HG02798 (cell line): Measurements from ENCODE around the gene LIN52.

Experiments used
- ATAC-seq: cut with Tn5 transposase; IDR thresholded peaks from one replicate; pipeline ENCODE4 v1.9.1; 2021; ENCODE audit warnings: mild to moderate bottlenecking; ENCODE audit not compliant: unreplicated experiment, poor library complexity

Gene LIN52

GRCh38 chr14:74084277-74085046 is at the start of gene LIN52, which contains the start of gene ALDH6A1:
Gene LIN52 (plus strand): TSS chr14:74084956. CDS start chr14:74084975, 19 bp downstream.
Gene ALDH6A1 (minus strand): TSS chr14:74084453. CDS start chr14:74084394, 59 bp downstream.
- ATAC-seq, result peak; percentile 93

GRCh38 chr14:74035556-74035955 is 49.2 kb upstream of the LIN52 start:
- ATAC-seq, result no peak

DNA sequence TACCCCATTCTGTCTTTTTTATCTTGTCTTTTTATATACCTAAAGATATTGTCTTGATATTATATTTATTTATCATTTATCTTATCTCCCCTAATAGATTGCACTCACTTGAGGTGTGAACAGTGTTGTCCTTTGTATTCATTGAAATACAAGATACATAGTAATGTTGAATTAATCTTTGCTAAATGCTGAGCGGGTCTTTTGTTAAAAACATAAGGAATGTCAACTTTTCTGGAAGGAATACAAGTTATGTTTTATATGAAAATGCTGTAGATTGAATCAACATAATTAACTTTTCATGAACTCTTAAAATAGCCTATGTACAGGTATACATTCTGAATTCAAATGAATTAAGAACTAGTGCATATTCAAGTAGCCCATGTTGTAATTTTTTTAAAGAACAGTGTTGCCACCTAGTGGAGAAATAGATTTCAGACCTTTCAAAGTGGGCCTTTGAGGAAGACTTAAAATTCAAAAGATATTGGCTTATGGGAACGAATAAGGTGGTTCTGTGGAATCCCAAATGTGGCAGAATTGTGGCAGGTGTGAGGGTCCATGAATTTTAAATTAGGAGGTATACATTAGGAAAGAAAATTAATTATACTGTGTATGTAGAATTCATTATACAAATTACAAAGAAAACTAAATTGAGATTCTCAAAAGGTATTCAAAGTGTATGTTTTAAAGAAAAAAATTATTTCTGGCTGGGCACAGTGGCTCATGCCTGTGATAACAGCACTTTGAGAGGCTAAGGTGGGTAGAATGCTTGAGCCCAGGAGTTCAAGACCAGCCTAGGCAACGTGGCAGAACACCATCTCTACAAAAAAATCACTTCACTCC is 46.5 kb upstream of the LIN52 start:
- no peak for ATAC-seq

DNA sequence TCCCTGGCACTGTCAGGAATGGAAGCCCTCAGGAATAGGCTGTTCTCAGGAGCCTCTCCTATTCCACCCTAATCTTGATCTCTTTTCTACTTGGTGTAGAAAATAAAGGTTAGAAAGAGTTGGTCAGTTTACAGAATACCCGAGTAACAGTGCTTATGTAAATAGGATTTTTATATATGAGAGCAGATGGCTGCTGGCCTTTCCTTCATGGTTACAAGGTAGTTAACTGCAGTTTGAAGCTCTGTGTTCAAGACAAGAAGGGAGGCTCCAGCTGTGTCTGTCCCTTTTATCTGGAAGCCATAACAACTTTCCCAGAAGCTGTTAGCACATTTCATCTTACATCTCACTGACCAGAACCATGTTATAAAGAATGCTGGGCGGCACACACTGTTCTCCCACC is 42.5 kb upstream of the LIN52 start:
- ATAC-seq, result no peak

- ATAC-seq, result no peak
Measured at GRCh38 chr14:74045522-74045921, 39.2 kb upstream of the LIN52 start.

- ATAC-seq, result no peak
Measured at GRCh38 chr14:74048281-74048680, 36.5 kb upstream of the LIN52 start.

DNA sequence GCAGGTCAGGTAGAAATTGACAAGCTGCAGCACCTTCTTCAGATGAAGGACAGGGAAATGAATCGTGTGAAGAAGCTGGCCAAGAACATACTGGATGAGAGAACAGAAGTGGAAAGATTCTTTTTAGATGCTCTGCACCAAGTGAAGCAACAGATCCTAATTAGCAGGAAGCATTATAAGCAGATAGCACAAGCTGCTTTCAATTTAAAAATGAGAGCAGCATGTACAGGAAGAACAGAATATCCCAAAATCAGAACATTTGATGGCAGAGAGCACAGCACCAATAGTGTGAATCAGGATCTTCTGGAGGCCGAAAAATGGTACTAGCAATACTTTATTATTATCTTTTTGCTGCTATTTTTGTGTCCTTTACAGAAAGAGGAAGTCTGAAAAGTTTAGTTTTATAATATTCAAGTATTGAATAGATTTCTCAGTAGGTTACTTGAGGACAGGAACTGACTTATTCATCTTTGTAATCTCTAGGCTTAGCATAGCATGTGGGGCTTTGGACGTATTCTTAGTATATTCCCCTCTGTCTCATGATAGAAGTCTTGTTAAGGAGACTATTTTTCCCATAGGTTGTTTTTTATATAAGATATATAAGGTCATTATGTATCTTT is 34.8 kb upstream of the LIN52 start:
- no peak for ATAC-seq

DNA sequence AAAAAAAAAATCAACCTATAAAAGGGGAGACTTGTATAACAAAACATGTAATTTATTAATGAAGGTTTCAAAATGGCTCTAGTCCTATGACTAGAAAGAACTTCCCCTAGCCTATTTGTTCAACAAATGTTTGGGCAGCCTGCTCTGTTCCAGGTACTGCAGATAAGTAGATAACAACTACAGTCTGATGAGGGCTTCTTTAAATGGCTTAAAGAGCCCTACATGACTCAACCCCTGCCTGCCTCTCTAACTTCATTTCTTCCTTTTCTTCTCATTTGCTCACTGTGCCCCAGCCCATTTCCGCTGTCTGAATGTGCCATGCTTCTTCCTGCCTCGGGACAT is 22.0 kb upstream of the LIN52 start:
- no peak for ATAC-seq

DNA sequence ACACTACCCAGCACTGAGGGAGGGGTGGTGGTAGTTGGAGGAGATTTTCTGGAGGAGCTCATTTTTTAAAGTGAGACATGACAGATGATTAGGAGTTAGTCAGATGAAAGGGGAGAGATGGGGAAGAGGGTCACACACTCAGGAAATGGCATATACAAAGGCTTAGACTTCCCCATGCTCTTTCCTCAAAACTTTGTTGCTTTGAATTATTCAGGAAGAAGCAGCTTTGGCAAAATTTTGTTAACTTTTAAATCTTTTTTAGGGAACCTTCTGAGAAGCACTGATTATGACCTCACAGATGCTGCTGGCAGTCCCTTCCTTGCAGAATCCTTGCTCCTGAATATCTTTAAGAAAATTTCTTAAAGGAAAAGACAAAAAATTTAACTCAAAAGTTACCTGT is 20.3 kb upstream of the LIN52 start:
- no peak for ATAC-seq

DNA sequence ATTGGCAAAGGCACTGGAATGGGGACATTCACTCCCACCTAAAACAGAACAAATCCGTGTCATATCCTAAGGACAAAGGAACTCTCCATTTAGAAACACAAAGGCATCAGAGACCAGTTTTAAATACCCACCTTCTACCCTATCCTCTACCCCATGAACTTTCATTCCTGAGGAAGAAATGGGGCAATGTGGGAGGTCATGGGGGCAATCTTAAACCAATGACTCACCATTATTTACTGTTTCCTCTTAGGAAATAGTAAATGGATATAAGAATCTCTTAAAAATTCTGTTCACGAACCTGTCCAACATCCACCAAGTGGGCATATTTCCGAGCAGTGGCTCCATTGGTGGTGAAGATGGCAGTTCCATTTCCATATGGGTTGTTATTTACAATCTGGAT is 19.9 kb upstream of the LIN52 start:
- no peak for ATAC-seq

DNA sequence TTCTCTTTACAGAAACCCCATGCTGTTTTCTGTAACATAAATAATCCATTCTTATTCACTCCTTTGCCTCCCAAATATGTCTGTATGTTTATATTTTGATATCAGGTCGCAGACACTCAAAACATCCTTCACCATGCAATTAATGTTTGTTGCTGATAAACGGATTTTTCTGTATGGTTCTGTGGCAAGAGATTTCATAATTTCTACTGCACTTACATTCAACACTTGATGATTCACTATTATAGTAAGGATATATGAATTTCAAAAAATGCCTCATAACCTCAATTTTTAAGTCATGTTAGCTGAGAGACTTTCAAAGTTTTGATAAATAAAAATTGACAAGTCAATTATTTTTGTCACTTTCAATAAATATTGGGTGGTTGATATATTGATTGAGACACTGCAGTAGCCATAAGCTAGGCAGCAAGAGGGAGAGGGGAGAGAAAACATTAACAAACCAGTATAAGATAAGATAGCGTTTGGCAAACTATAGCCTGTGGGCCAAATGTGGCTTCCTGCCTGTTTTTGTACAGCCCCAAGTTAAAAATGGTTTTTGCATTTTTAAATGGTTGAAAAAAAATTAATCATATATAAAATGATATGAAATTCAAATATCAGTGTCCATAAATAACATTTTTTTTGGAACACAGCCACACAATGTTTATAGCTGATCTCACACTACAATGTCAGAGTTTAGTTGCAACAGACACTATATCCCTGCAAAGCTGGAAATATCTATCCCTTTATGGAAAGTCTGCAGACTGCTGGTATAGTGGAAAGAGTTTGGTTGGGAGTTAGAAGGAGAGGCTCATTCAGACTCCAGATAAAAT is 18.8 kb upstream of the LIN52 start:
- no peak for ATAC-seq

GRCh38 chr14:74077401-74077800 is 7.4 kb upstream of the LIN52 start:
- no peak for ATAC-seq

DNA sequence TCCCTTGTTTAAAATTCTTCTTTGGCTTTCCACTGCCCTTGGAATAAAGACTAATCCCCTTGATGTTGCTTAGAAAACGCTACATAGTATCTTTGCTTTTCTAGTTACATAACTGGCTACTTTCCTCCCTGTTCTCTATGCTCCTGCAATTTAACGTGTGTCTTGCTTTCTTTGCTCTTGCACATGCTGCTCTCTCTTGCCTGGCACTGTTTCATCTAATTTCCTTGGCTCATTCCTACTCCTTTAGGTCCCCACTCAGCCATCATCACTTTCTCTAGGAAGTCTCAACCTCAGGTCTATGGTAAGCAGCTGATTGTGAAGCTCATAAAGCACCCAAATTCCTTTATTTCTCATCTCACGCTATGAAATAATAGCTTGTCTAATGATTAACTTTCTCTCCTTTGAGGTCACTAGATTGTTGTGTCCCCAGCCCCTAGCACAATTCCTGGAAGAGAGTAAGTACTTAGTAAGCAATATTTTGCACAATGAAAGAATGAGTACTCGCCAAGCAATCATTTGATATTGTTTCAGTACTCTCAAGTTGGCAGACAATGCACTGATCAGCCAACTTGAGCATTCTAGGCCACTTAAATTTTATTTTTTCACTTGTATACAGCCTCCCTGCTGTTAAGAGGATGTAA is 3.8 kb upstream of the LIN52 start:
- no peak for ATAC-seq

DNA sequence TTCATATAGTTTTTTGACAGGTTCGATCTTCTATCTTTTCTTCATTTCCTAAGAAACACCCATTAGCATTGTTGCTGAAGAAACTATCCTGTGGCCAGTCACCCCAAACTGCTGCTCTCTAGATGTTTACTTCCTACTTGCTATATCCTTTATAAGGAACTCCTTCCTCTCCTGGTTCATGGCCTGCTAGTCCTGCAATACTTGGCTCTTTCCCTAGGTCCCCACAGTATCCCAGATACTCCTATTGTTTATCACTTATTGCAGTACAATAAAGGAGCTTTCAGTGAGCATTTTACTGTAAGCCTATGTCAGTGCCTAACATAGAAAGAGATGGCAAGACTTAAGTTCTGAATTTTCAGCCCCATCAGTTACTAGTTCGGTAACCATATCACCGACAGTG is 3.3 kb upstream of the LIN52 start:
- ATAC-seq, result no peak

DNA sequence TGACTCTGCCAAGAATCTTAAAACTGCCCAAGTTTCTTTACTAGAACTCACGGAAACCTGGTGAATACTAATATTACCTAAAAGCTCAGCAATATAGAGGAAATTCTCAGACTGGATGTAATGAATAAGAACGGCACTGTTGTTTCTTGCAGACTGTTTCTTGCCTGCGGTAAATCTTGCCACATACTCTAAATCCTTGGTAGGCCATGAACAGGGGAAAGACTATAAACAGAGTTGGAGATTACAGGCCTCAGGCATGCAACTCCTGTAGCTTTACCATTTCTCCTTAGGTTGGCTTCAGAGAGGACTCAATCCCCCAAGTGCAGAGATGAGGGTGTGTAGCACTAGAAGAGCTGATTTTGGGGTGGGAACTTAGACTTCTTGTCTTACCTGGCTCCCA is 1.6 kb upstream of the LIN52 start:
- no peak for ATAC-seq

- ATAC-seq, result peak; percentile 19
Measured at GRCh38 chr14:74083784-74084276, 926 bp upstream of the LIN52 start.

DNA sequence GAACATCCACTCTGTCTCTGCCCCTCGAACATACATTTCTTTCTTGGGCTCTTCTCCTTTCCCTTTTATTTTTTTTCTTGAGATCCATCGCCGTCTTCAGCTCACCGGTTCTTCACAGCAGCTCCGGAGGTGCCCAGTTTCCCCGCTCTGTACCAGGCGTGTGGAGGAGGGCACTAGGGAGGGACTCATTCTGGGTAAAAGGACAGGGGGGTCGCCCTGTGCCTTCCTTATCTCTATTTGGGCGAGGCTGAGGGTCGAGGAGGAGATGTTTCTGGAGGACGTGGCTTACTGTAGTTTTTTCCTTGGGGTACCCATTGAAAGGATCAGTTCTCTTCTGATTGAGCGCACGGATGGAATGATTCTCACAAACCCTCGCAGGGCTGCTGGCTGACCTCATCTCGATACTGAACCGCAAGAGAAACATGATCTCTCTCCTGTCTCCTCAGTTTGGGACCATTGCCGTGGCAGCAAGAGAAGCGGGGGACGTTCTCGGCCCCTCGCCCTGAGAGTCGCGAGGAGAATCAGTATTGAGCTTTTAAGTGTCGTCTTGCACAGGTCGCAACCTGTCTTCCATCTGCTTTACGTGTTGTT is 386 bp downstream of the LIN52 start:
- ATAC-seq, result peak; percentile 4

DNA sequence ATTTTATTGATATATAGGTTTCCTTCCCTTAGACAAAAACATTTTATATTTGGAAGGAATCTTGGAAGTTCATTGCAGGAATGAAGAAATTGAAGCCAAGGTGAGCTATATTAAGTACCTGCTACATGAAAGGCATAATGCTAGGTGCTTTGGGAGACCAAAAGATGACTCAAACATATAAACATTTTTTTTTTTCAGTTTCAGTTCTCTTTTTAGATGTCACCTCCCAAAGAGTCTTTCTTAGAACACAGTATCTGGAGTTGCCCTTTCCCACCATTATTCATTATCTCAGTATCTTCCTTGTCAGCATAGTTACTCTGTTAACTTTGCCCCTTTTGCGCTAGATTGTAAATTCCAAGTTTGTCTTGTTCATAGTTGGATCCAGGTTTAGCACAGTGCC is 1.1 kb downstream of the LIN52 start:
- ATAC-seq, result no peak

DNA sequence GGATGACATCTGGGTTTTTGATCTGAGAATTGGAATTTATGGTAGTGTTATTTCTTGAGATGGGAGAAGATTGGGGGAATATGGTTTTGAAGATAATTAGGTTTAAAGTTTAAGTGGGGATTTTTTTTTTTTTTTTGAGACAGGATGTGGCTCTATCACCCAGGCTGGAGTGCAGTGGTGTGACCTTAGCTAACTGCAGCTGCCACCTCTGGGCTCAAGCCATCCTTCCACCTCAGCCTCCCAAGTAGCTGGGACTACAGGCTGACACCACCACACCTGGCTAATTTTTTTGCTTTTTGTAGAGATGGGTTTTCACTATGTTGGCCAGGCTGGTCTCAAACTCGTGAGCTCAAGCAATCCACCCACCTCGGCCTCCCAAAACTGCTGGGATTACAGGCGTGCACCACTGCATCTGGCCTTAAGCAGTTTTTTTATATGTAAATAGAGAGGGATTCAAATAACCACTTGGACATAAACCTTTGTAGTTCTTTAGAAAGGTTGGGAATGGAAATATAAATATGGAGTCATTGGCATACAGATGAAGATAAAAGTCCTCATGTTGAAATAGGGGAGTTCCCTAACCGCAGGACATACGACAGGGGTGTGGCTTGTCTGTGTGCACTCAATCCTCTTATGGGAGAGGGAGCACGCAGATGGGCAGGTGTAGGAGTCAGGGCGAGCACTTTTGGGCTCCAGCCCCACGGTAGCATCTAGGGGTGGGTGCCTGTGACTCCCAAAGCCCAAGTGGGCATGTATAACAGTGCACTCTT is 4.7 kb downstream of the LIN52 start:
- no peak for ATAC-seq
